Neural crest cell (in vitro differentiated cells): ENCODE measurements around the gene DTNBP1. TPM values are rescaled to one million over a fixed set of nuclear protein-coding genes. Genes with fewer than 3 reads are reported as not detected.

Experiments
- DNase-seq: peaks from one replicate; pipeline ENCODE4 v3.0.0; 2021; ENCODE audit warnings: low read depth, mixed read lengths, low spot score
- H3K27ac Mint-ChIP-seq: one replicate; pipeline ENCODE4 v1.8.0; 2021; ENCODE audit warnings: mild to moderate bottlenecking, mixed read lengths; ENCODE audit not compliant: unreplicated experiment
- H3K27me3 Mint-ChIP-seq: 2 replicates; pipeline ENCODE4 v1.8.0; 2021; ENCODE audit warnings: low read depth, mild to moderate bottlenecking, mixed read lengths
- H3K36me3 Mint-ChIP-seq: 2 replicates; pipeline ENCODE4 v1.8.0; 2021; ENCODE audit warnings: low read depth, mild to moderate bottlenecking, mixed read lengths
- H3K4me1 Mint-ChIP-seq: 2 replicates; pipeline ENCODE4 v1.8.0; 2021; ENCODE audit warnings: mixed read lengths
- H3K4me3 Mint-ChIP-seq: one replicate; pipeline ENCODE4 v1.8.0; 2021; ENCODE audit warnings: mild to moderate bottlenecking, mixed read lengths
- H3K9me3 Mint-ChIP-seq: 2 replicates; pipeline ENCODE4 v1.8.0; 2021; ENCODE audit warnings: mixed read lengths
- CTCF ChIP-seq: fragments of 200-600 bp; sonication (generic); conservative IDR thresholded peaks from 2 replicates; pipeline ENCODE4 v1.5.0; 2021; ENCODE audit warnings: antibody characterized with exemption, mild to moderate bottlenecking
- total RNA-seq: library from RNA; stranded (reverse); gene quantifications from 2 replicates; pipeline ENCODE4 v1.2.1, GENCODE V29; 2021

The DTNBP1 gene
- total RNA-seq, 1 donor from 2014 or later = 13.5 TPM

GRCh38 chr6:15561447-15562199 is 101.2 kb downstream of the DTNBP1 start:
- DNase-seq = no peak
- Mint-ChIP-seq H3K27me3 (no peaks in the 10 kb centered on the region), H3K4me1 (peaks cover 3% of the 10 kb centered on the region), H3K9me3 (peaks cover 3% of the 10 kb centered on the region), H3K4me3 (no peak overlapping the region), H3K27ac (no peak overlapping the region), H3K36me3 (no peaks in the 10 kb centered on the region)
- TF ChIP-seq CTCF = no peak

GRCh38 chr6:15560713-15561112 is 102.1 kb downstream of the DTNBP1 start:
- Mint-ChIP-seq H3K9me3 (peaks cover 3% of the 10 kb centered on the region), H3K27me3 (no peaks in the 10 kb centered on the region), H3K4me1 (peaks cover 3% of the 10 kb centered on the region), H3K27ac (no peak overlapping the region), H3K36me3 (no peaks in the 10 kb centered on the region), H3K4me3 (no peak overlapping the region)
- no peak for DNase-seq
- no peak for TF ChIP-seq CTCF

GRCh38 chr6:15557174-15557573 is 105.7 kb downstream of the DTNBP1 start:
- TF ChIP-seq CTCF = no peak
- H3K27ac Mint-ChIP-seq = no peak overlapping the region
- peaks cover 2% of the 10 kb centered on the region for H3K9me3 Mint-ChIP-seq
- H3K27me3 Mint-ChIP-seq = no peaks in the 10 kb centered on the region
- peaks cover 13% of the 10 kb centered on the region for H3K4me1 Mint-ChIP-seq
- H3K4me3 Mint-ChIP-seq = no peak overlapping the region
- H3K36me3 Mint-ChIP-seq = no peaks in the 10 kb centered on the region
- no peak for DNase-seq

GRCh38 chr6:15556711-15557110 is 106.1 kb downstream of the DTNBP1 start:
- peaks cover 17% of the 10 kb centered on the region for H3K4me1 Mint-ChIP-seq
- no peak for TF ChIP-seq CTCF
- H3K9me3 Mint-ChIP-seq = peaks cover 2% of the 10 kb centered on the region
- DNase-seq = no peak
- H3K36me3 Mint-ChIP-seq = no peaks in the 10 kb centered on the region
- no peaks in the 10 kb centered on the region for H3K27me3 Mint-ChIP-seq
- H3K4me3 Mint-ChIP-seq = no peak overlapping the region
- H3K27ac Mint-ChIP-seq = no peak overlapping the region

GRCh38 chr6:15555101-15556038 is 107.5 kb downstream of the DTNBP1 start:
- no peak overlapping the region for H3K4me3 Mint-ChIP-seq
- no peak overlapping the region for H3K27ac Mint-ChIP-seq
- DNase-seq = no peak
- no peaks in the 10 kb centered on the region for H3K27me3 Mint-ChIP-seq
- peaks cover 22% of the 10 kb centered on the region for H3K4me1 Mint-ChIP-seq
- no peak for TF ChIP-seq CTCF
- peaks cover 2% of the 10 kb centered on the region for H3K9me3 Mint-ChIP-seq
- H3K36me3 Mint-ChIP-seq = no peaks in the 10 kb centered on the region
